HepG2 (cell line): ENCODE results near the gene TMBIM6. TPM values are rescaled to one million over a fixed set of nuclear protein-coding genes. Genes with fewer than 3 reads are reported as not detected.

ENCODE experiments used
- CBFB ChIP-seq: sonication (generic); formaldehyde crosslinking; IDR thresholded peaks from 2 replicates; pipeline ENCODE4 v1.4.0; 2020; ENCODE audit warnings: missing genetic modification reagents
- HOXA3 ChIP-seq: sonication (generic); formaldehyde crosslinking; IDR thresholded peaks from 2 replicates; pipeline ENCODE4 v1.5.0; 2020; ENCODE audit warnings: missing genetic modification reagents
- KAT8 ChIP-seq: IDR thresholded peaks from 2 replicates; pipeline ENCODE4 v1.6.1; 2016; ENCODE audit warnings: missing genetic modification reagents, missing compliant biosample characterization
- NR2F1 ChIP-seq, 2 experiments: fragments of 450-650 bp in 1 of 2; formaldehyde crosslinking in 1 of 2; IDR thresholded peaks; 2 replicates each; pipeline versions ENCODE4 v1.5.0 to v1.6.1; 2016 to 2020; ENCODE audit warnings: mild to moderate bottlenecking in 1 of 2, missing compliant biosample characterization in 1 of 2, missing genetic modification reagents in 1 of 2, moderate library complexity in 1 of 2
- SP5 ChIP-seq: IDR thresholded peaks from 2 replicates; pipeline ENCODE4 v1.6.1; 2016; ENCODE audit warnings: low read depth, borderline replicate concordance
- TFDP1 ChIP-seq: IDR thresholded peaks from 2 replicates; pipeline ENCODE4 v1.6.1; 2016; ENCODE audit warnings: missing compliant biosample characterization, missing genetic modification reagents, borderline replicate concordance
- ZBTB33 ChIP-seq: sonication (generic); formaldehyde crosslinking; IDR thresholded peaks from 2 replicates; pipeline ENCODE4 v1.4.0; 2020; ENCODE audit warnings: missing genetic modification reagents
- ZNF280D ChIP-seq: sonication (generic); formaldehyde crosslinking; IDR thresholded peaks from 2 replicates; pipeline ENCODE4 v1.5.1; 2020; ENCODE audit warnings: mild to moderate bottlenecking, missing genetic modification reagents
- ZNF383 ChIP-seq: sonication (generic); formaldehyde crosslinking; IDR thresholded peaks from 2 replicates; pipeline ENCODE4 v1.4.0; 2020; ENCODE audit warnings: missing genetic modification reagents, mild to moderate bottlenecking, borderline replicate concordance
- ZNF430 ChIP-seq: sonication (generic); formaldehyde crosslinking; IDR thresholded peaks from 2 replicates; pipeline ENCODE4 v1.9.0; 2021; ENCODE audit warnings: mild to moderate bottlenecking, missing genetic modification reagents
- ZNF740 ChIP-seq: sonication (generic); formaldehyde crosslinking; IDR thresholded peaks from 2 replicates; pipeline ENCODE4 v1.4.0; 2020; ENCODE audit warnings: missing genetic modification reagents
- ZNF777 ChIP-seq: sonication (generic); formaldehyde crosslinking; IDR thresholded peaks from 2 replicates; pipeline ENCODE4 v1.4.0; 2020; ENCODE audit warnings: missing genetic modification reagents
- polyA plus RNA-seq, 8 experiments: library from polyadenylated mRNA; depleted of rRNA in 3 of 8; stranded (reverse) in 7 of 8; unstranded in 1 of 8; fragments of >200 nt; fragmentation: Illumina TruSeq in 4 of 8; extraction: Trizol in 4 of 8; gene quantifications; 2 replicates each; pipeline versions ENCODE4 v1.2.1 to v1.2.3, GENCODE V29; 2011 to 2016; ENCODE audit warnings: low read depth in 4 of 8, missing spikeins in 1 of 8, mixed read lengths in 1 of 8; ENCODE audit not compliant: insufficient read depth in 1 of 8
- total RNA-seq, 5 experiments: library from RNA; depleted of rRNA; stranded (reverse); fragments of >200 nt; fragmentation: Illumina TruSeq; extraction: Trizol; gene quantifications; 2 replicates each; pipeline ENCODE4 v1.2.3, GENCODE V29; 2016; ENCODE audit warnings: low read depth in 1 of 5

The TMBIM6 gene
- total and polyA plus RNA-seq, 2 of the 13 experiments (the other 11 are each of a cell fraction or from before 2014, with no cell fraction given): 412 to 468 TPM

- TF ChIP-seq ZNF280D (CRISPR knock-in tag): 0 out of 2 replicates have a peak, but pooled peaks have one; percentile 5
- peak; percentile 14; the same call in 1 of the 2 replicates for TF ChIP-seq TFDP1 (CRISPR knock-in tag)
- peak; percentile 46; the same call in 1 of the 2 replicates for TF ChIP-seq CBFB (CRISPR knock-in tag)
- peak; percentile 6; the same call in 1 of the 2 replicates for TF ChIP-seq ZBTB33 (CRISPR knock-in tag)
- TF ChIP-seq ZNF777 (CRISPR knock-in tag): peak; percentile 91
- no peak for TF ChIP-seq ZNF740
- peak; percentile 70; the same call in 1 of the 2 replicates for TF ChIP-seq ZNF430 (CRISPR knock-in tag)
- TF ChIP-seq KAT8 (CRISPR knock-in tag): peak; percentile 93
- TF ChIP-seq ZNF383 (CRISPR knock-in tag): no peak
- peak; percentile 49; the same call in 1 of the 2 replicates for TF ChIP-seq HOXA3 (CRISPR knock-in tag)
- 0 out of 4 replicates have a peak, but pooled peaks of 1 of the 2 experiments have one; percentile 36 for TF ChIP-seq NR2F1 (CRISPR knock-in tag; IDR thresholded peaks at IDR 0.05)
- TF ChIP-seq SP5 (CRISPR knock-in tag): peak; percentile 67
Observed at GRCh38 chr12:49740930-49741881, at the start of gene TMBIM6 (continued).
